Activated naive CD4-positive, alpha-beta T cell treated with anti-CD3 and anti-CD28 coated beads for 36 hours (primary cell): ENCODE measurements around the gene KCNC3. TPM values are rescaled to one million over a fixed set of nuclear protein-coding genes. Genes with fewer than 3 reads are reported as not detected.

ENCODE experiments used
- CTCF ChIA-PET: fragments of 350-600 bp; sonication (Branson Sonifier 250); formaldehyde crosslinking; loops from one replicate; lab custom pipeline; 2021; ENCODE audit warnings: antibody characterized with exemption; lab: Charles Lee
- DNase-seq: peaks from one replicate; pipeline ENCODE4 v3.0.0-alpha.2; 2020
- H3K27ac Mint-ChIP-seq: one replicate; pipeline ENCODE4 v1.8.0; 2021; ENCODE audit warnings: mild to moderate bottlenecking, mixed read lengths
- H3K27me3 Mint-ChIP-seq: one replicate; pipeline ENCODE4 v1.8.0; 2021; ENCODE audit warnings: low read depth, mixed read lengths
- H3K36me3 Mint-ChIP-seq: one replicate; pipeline ENCODE4 v1.8.0; 2021; ENCODE audit warnings: low read depth, mixed read lengths
- H3K4me1 Mint-ChIP-seq: one replicate; pipeline ENCODE4 v1.8.0; 2021; ENCODE audit warnings: low read depth, mixed read lengths
- H3K4me3 Mint-ChIP-seq: one replicate; pipeline ENCODE4 v1.8.0; 2021; ENCODE audit warnings: mild to moderate bottlenecking, moderate library complexity, mixed read lengths
- H3K9me3 Mint-ChIP-seq: one replicate; pipeline ENCODE4 v1.8.0; 2021; ENCODE audit warnings: mixed read lengths
- intact Hi-C: fragments of 100-400 bp; cut with micrococcal nuclease; formaldehyde crosslinking; loops from one replicate; pipeline ENCODE4 v1.15.1; 2023
- total RNA-seq, 2 experiments: library from RNA; stranded (reverse); gene quantifications; one replicate each; pipeline ENCODE4 v1.2.3, GENCODE V29; 2021

Gene KCNC3
- total RNA-seq, 2 experiments from 2014 or later: 2.0 to 2.4 TPM

- peaks cover 30% of the 10 kb centered on the region for H3K27me3 Mint-ChIP-seq
- no peaks in the 10 kb centered on the region for H3K36me3 Mint-ChIP-seq
- no peak overlapping the region for H3K27ac Mint-ChIP-seq
- H3K9me3 Mint-ChIP-seq: peaks cover 1% of the 10 kb centered on the region
- DNase-seq: no peak
- H3K4me3 Mint-ChIP-seq: no peak overlapping the region
- CTCF ChIA-PET: no interaction called here
- intact Hi-C loops: no loop called here
- no peaks in the 10 kb centered on the region for H3K4me1 Mint-ChIP-seq
Observed at GRCh38 chr19:50293263-50294004, 35.7 kb downstream of the KCNC3 start.

GRCh38 chr19:50292216-50292827, 36.9 kb downstream of the KCNC3 start:
- CTCF ChIA-PET: no interaction called here
- no peak for DNase-seq
- H3K36me3 Mint-ChIP-seq: peaks cover 3% of the 10 kb centered on the region
- peaks cover 1% of the 10 kb centered on the region for H3K9me3 Mint-ChIP-seq
- no peak overlapping the region for H3K27ac Mint-ChIP-seq
- no peaks in the 10 kb centered on the region for H3K4me1 Mint-ChIP-seq
- H3K27me3 Mint-ChIP-seq: peaks cover 38% of the 10 kb centered on the region
- no peak overlapping the region for H3K4me3 Mint-ChIP-seq
- intact Hi-C loops: no loop called here

DNA sequence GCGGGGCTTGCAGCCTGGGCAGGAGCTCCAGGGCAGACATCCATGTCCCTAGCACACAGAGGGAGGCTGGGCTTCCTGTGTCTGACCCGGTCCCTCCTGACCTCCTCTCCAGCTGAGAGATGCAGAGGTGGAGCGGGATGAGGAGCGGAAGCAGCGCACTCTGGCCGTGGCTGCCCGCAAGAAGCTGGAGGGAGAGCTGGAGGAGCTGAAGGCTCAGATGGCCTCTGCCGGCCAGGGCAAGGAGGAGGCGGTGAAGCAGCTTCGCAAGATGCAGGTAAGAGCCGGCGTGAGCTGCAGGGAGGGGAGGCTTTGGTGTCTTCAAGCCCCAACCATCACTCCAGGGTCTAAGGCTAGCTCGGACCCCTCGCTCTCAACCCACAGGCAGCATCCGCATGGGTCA, 38.4 kb downstream of the KCNC3 start:
- no peak overlapping the region for H3K27ac Mint-ChIP-seq
- intact Hi-C loops: no loop called here
- H3K27me3 Mint-ChIP-seq: peaks cover 38% of the 10 kb centered on the region
- no peak overlapping the region for H3K4me3 Mint-ChIP-seq
- CTCF ChIA-PET: no interaction called here
- H3K4me1 Mint-ChIP-seq: no peaks in the 10 kb centered on the region
- DNase-seq: no peak
- H3K9me3 Mint-ChIP-seq: peaks cover 7% of the 10 kb centered on the region
- peaks cover 5% of the 10 kb centered on the region for H3K36me3 Mint-ChIP-seq

DNA sequence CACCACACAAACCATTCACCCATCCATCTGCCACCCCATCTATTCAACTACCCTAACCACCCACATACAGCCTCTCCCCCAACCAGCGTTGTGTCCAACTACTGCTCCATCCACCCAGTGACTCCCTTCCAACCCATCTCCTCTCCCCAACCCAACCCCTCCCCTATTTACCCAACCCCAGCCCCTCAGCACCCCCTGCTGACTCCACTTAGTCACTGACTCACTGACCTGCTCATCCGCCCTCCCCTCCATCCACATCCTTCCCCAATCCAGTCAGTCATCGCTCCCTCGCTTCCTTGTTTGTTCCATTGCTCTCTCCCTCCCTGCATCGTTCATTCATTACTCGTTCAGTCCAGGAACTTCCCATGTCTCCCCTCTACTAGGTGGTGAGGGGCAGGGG, 39.2 kb downstream of the KCNC3 start:
- Mint-ChIP-seq H3K27ac (no peak overlapping the region), H3K27me3 (peaks cover 38% of the 10 kb centered on the region), H3K4me1 (no peaks in the 10 kb centered on the region), H3K9me3 (peaks cover 13% of the 10 kb centered on the region), H3K36me3 (peaks cover 5% of the 10 kb centered on the region), H3K4me3 (no peak overlapping the region)
- CTCF ChIA-PET: no interaction called here
- intact Hi-C loops: no loop called here
- DNase-seq: no peak

GRCh38 chr19:50288954-50289353, 40.2 kb downstream of the KCNC3 start:
- DNase-seq: no peak
- H3K27me3 Mint-ChIP-seq: peaks cover 38% of the 10 kb centered on the region
- intact Hi-C loops: no loop called here
- peaks cover 5% of the 10 kb centered on the region for H3K36me3 Mint-ChIP-seq
- no peak overlapping the region for H3K4me3 Mint-ChIP-seq
- no peaks in the 10 kb centered on the region for H3K4me1 Mint-ChIP-seq
- no peak overlapping the region for H3K27ac Mint-ChIP-seq
- peaks cover 13% of the 10 kb centered on the region for H3K9me3 Mint-ChIP-seq
- CTCF ChIA-PET: no interaction called here

GRCh38 chr19:50287331-50287730, 41.8 kb downstream of the KCNC3 start:
- intact Hi-C loops: no loop called here
- H3K27me3 Mint-ChIP-seq: peaks cover 27% of the 10 kb centered on the region
- H3K9me3 Mint-ChIP-seq: peaks cover 11% of the 10 kb centered on the region
- CTCF ChIA-PET: no interaction called here
- no peaks in the 10 kb centered on the region for H3K4me1 Mint-ChIP-seq
- no peak overlapping the region for H3K4me3 Mint-ChIP-seq
- H3K36me3 Mint-ChIP-seq: peaks cover 5% of the 10 kb centered on the region
- no peak overlapping the region for H3K27ac Mint-ChIP-seq
- no peak for DNase-seq

- peaks cover 27% of the 10 kb centered on the region for H3K27me3 Mint-ChIP-seq
- H3K27ac Mint-ChIP-seq: no peak overlapping the region
- H3K4me1 Mint-ChIP-seq: no peaks in the 10 kb centered on the region
- peaks cover 11% of the 10 kb centered on the region for H3K9me3 Mint-ChIP-seq
- H3K4me3 Mint-ChIP-seq: no peak overlapping the region
- intact Hi-C loops: no loop called here
- H3K36me3 Mint-ChIP-seq: peaks cover 5% of the 10 kb centered on the region
- no peak for DNase-seq
- CTCF ChIA-PET: no interaction called here
Observed at GRCh38 chr19:50286443-50286842, 42.7 kb downstream of the KCNC3 start.

- peaks cover 5% of the 10 kb centered on the region for H3K36me3 Mint-ChIP-seq
- peaks cover 11% of the 10 kb centered on the region for H3K9me3 Mint-ChIP-seq
- no peak for DNase-seq
- H3K27me3 Mint-ChIP-seq: peaks cover 25% of the 10 kb centered on the region
- intact Hi-C loops: no loop called here
- no peak overlapping the region for H3K4me3 Mint-ChIP-seq
- H3K4me1 Mint-ChIP-seq: no peaks in the 10 kb centered on the region
- CTCF ChIA-PET: no interaction called here
- no peak overlapping the region for H3K27ac Mint-ChIP-seq
Observed at GRCh38 chr19:50285833-50286232, 43.3 kb downstream of the KCNC3 start.

GRCh38 chr19:50281491-50281890, 47.7 kb downstream of the KCNC3 start:
- Mint-ChIP-seq H3K4me1 (no peaks in the 10 kb centered on the region), H3K27me3 (no peaks in the 10 kb centered on the region), H3K36me3 (peaks cover 1% of the 10 kb centered on the region), H3K27ac (no peak overlapping the region), H3K4me3 (no peak overlapping the region), H3K9me3 (peaks cover 11% of the 10 kb centered on the region)
- intact Hi-C loops: no loop called here
- CTCF ChIA-PET: no interaction called here
- no peak for DNase-seq

DNA sequence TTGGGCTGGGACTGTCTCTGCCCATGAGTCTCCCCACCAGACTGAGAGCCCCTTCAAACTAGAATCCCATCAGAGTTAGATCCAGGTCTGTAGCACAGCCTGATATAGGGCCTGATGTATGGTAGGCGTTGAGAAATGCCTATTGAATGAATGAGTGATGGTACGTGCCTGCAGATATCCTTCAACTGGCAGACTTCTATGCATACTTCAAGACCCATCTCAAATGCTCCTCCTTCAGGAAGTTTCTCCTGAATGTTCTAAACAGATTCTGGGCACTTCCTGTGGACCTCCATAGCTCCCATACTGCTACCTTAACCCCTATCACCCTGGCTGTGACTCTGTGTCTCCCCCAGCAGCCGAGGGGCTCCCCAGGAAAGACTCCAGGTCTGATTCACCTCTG, 48.2 kb downstream of the KCNC3 start:
- Mint-ChIP-seq H3K27me3 (peaks cover 3% of the 10 kb centered on the region), H3K9me3 (peaks cover 7% of the 10 kb centered on the region), H3K36me3 (no peaks in the 10 kb centered on the region), H3K27ac (no peak overlapping the region), H3K4me1 (no peaks in the 10 kb centered on the region), H3K4me3 (no peak overlapping the region)
- intact Hi-C loops: no loop called here
- no peak for DNase-seq
- CTCF ChIA-PET: no interaction called here

DNA sequence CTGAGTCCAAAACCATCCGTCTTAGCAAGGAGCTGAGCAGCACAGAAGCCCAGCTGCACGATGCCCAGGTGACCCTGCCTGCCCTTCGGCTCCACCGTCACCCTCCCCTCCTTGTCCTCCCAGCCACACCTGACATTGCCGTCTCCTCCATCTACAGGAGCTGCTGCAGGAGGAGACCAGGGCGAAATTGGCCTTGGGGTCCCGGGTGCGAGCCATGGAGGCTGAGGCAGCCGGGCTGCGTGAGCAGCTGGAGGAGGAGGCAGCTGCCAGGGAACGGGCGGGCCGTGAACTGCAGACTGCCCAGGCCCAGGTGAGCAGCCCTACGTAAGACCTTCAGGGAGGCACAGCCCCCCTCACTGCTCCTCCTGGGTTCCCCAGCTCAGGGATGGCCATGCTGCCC, 49.1 kb downstream of the KCNC3 start:
- Mint-ChIP-seq H3K4me3 (no peak overlapping the region), H3K36me3 (no peaks in the 10 kb centered on the region), H3K9me3 (peaks cover under 1% of the 10 kb centered on the region), H3K27me3 (peaks cover 3% of the 10 kb centered on the region), H3K27ac (no peak overlapping the region), H3K4me1 (no peaks in the 10 kb centered on the region)
- DNase-seq: no peak
- intact Hi-C loops: no loop called here
- CTCF ChIA-PET: no interaction called here

- CTCF ChIA-PET: no interaction called here
- peaks cover 3% of the 10 kb centered on the region for H3K27me3 Mint-ChIP-seq
- intact Hi-C loops: no loop called here
- no peaks in the 10 kb centered on the region for H3K36me3 Mint-ChIP-seq
- no peak for DNase-seq
- H3K27ac Mint-ChIP-seq: no peak overlapping the region
- H3K9me3 Mint-ChIP-seq: no peaks in the 10 kb centered on the region
- no peaks in the 10 kb centered on the region for H3K4me1 Mint-ChIP-seq
- no peak overlapping the region for H3K4me3 Mint-ChIP-seq
Observed at GRCh38 chr19:50277966-50278580, 51.1 kb downstream of the KCNC3 start.
